HK-2 (cell line): ENCODE data around the gene DAB2.
"Not testable (repeated sequence)": the region's sequence is repeated elsewhere in the genome, so short reads cannot be mapped to it uniquely, and the experiment has no call there.

ENCODE experiments used
- DNase-seq: peaks from one replicate; pipeline ENCODE4 v3.0.0-alpha.2; 2018; ENCODE audit not compliant: unreplicated experiment

The DAB2 gene

DNA sequence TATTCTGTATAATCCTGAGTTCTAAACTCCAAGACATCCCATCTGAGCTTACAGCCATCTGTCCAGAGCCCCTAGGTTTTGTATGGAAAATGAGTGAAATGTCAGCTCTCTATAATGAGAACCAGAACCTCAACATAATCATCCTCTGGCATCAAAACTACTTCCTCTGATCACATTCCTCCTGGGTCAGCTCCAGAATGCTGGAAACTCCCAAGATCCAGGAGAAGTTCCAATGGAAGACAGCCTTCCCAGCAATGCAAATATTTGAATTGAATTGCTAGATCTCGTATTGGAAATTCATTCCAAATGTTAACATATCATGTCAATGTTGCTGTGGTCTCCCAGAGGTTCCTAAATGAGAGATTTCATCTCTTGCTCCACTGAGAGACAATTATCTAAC, 84.3 kb downstream of the DAB2 start:
- no peak for DNase-seq

DNA sequence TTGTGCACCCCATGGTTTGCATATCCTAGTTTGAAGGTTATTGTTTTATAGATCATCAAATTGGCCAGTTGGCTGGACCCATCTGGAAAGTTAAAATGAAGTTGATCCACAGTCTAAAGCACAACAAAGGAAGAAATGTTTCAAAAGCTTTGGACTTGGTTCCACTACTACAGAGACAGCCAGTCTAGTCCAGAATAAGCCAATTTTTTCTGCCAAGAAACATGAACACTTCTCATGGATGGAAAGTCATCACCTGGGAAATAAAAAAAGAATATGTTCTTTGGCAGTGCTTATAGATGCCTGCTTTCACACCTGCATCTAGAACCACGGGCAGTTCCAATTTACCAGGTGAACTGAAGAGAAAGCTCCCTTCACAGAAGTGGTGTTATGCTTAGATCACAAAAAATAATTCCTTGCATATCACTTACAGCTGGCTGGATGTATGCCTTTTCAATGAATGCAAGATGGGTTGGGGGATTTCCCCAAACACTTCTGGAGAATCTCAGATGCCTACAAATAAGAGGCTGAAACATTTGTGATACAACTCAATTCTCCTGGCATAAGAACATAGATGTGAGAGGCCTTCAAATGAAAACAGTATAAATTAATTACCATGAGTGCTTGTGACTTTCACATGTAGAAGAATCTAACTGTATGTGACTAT, 87.4 kb downstream of the DAB2 start:
- DNase-seq = no peak

- DNase-seq = not testable (repeated sequence)
These were observed 90.5 kb downstream of the DAB2 start for GRCh38 chr5:39334296-39334695.

- DNase-seq = no peak
These were observed 91.7 kb downstream of the DAB2 start for GRCh38 chr5:39333104-39333503.

GRCh38 chr5:39331861-39332381, 92.9 kb downstream of the DAB2 start:
- no peak for DNase-seq

GRCh38 chr5:39328731-39329130, 96.0 kb downstream of the DAB2 start:
- DNase-seq = no peak

DNA sequence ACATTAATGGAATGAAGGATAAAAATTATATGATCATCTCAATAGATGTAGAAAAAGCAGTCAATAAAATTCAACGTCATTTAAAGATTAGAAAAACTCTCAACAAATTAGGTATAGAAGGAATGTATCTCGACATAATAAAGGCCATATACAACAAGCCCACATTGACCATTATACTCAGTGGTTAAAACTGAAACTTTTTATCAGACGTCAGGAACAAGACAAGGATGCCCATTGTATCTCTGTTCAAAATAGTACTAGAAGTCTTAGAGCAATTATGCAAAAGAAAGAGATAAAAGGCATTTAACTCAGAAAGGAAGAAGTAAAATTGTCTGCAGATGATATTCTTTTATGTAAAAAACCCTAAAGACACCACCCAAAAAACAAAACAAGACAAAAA, 101.2 kb downstream of the DAB2 start:
- DNase-seq = no peak
